GM12878 (cell line): ENCODE measurements around the gene LDLRAD4. TPM values are rescaled to one million over a fixed set of nuclear protein-coding genes. Genes with fewer than 3 reads are reported as not detected.

ENCODE experiments used
- ATAC-seq: fragments of 200-7000 bp; cut with Tn5 transposase; 3 replicates; pipeline ENCODE4 v1.9.1; 2020; ENCODE audit warnings: mild to moderate bottlenecking, moderate library complexity
- BruUV-seq: library from RNA; stranded (reverse); fragments of 400-500 nt; replicated peaks from 2 replicates; lab custom pipeline; 2021; lab: Mats Ljungman, UMichigan
- CTCF ChIA-PET: fragments of 300-600 bp; sonication (Branson Sonifier 250); formaldehyde crosslinking; extraction: SDS; loops from one replicate; lab custom pipeline; 2021; ENCODE audit warnings: inconsistent platforms; lab: Yijun Ruan, JAX
- POLR2A ChIA-PET: fragments of 350-600 bp; formaldehyde crosslinking; extraction: SDS; loops from one replicate; lab custom pipeline; 2021; ENCODE audit warnings: inconsistent platforms; lab: Charles Lee
- RAD21 ChIA-PET: fragments of 300-600 bp; sonication (Branson Sonifier 250); formaldehyde crosslinking; loops from one replicate; lab custom pipeline; 2023; ENCODE audit warnings: antibody characterized with exemption; ENCODE audit not compliant: unreplicated experiment; lab: Charles Lee
- SMC1A ChIA-PET: fragments of 300-600 bp; sonication (Branson Sonifier 250); formaldehyde crosslinking; loops from one replicate; lab custom pipeline; 2023; ENCODE audit not compliant: unreplicated experiment, uncharacterized antibody; lab: Charles Lee
- DNase-seq: peaks from one replicate; pipeline ENCODE4 v3.0.0-alpha.2; 2011; ENCODE audit warnings: low read depth, low spot score
- FAIRE-seq: peaks from 3 replicates; lab custom pipeline; 2011; peaks lifted over from hg19 to GRCh38; lab: Jason Lieb, UNC
- H2AFZ ChIP-seq: 2 replicates; pipeline ENCODE4 v1.6.0; 2011; ENCODE audit warnings: low read depth, low read length, control low read depth; ENCODE audit not compliant: control insufficient read depth
- H3K27ac ChIP-seq: 2 replicates; pipeline ENCODE4 v1.5.1; 2011; ENCODE audit warnings: control low read depth; ENCODE audit not compliant: control insufficient read depth, insufficient read depth
- H3K27me3 ChIP-seq, 2 experiments: replicated peaks in 1 of 2; 2 replicates each; pipeline versions ENCODE4 v1.6.0 to v1.6.1; 2011; ENCODE audit warnings: low read length in 1 of 2; ENCODE audit not compliant: control insufficient read depth in 2 of 2, insufficient read depth in 2 of 2
- H3K36me3 ChIP-seq, 2 experiments: 2 replicates each; pipeline ENCODE4 v1.5.1; 2011; ENCODE audit warnings: low read length in 1 of 2; ENCODE audit not compliant: control insufficient read depth in 2 of 2, insufficient read depth in 2 of 2
- H3K4me1 ChIP-seq: 2 replicates; pipeline ENCODE4 v1.6.1; 2011; ENCODE audit warnings: mild to moderate bottlenecking, low read length, moderate library complexity, mixed read lengths; ENCODE audit not compliant: control insufficient read depth, insufficient read depth
- H3K4me2 ChIP-seq: 2 replicates; pipeline ENCODE4 v1.6.0; 2011; ENCODE audit warnings: control low read depth; ENCODE audit not compliant: control insufficient read depth, insufficient read depth
- H3K4me3 ChIP-seq: fragments of 200-600 bp; sonication (generic); 2 replicates; pipeline ENCODE4 v1.5.1; 2016
- H3K79me2 ChIP-seq: 2 replicates; pipeline ENCODE4 v1.6.0; 2011; ENCODE audit warnings: low read length; ENCODE audit not compliant: control insufficient read depth, insufficient read depth
- H3K9ac ChIP-seq: 2 replicates; pipeline ENCODE4 v1.8.0; 2011; ENCODE audit warnings: low read length, control low read depth, mixed read lengths; ENCODE audit not compliant: control insufficient read depth, insufficient read depth
- H3K9me3 ChIP-seq: replicated peaks from 3 replicates; pipeline ENCODE4 v1.5.1; 2011; ENCODE audit warnings: mild to moderate bottlenecking, low read length; ENCODE audit not compliant: control insufficient read depth, insufficient read depth
- H4K20me1 ChIP-seq: 2 replicates; pipeline ENCODE4 v1.6.0; 2011; ENCODE audit not compliant: control insufficient read depth, insufficient read depth
- HDAC2 ChIP-seq: fragments of 200-600 bp; sonication (generic); IDR thresholded peaks from 2 replicates; pipeline ENCODE4 v1.6.1; 2017
- KLF5 ChIP-seq: fragments of 450-650 bp; IDR thresholded peaks from 2 replicates; pipeline ENCODE4 v1.6.1; 2014; ENCODE audit warnings: mild to moderate bottlenecking; ENCODE audit not compliant: partially characterized antibody
- LARP7 ChIP-seq: fragments of 450-650 bp; IDR thresholded peaks from 2 replicates; pipeline ENCODE4 v1.6.1; 2017; ENCODE audit warnings: mild to moderate bottlenecking
- NFYB ChIP-seq: IDR thresholded peaks from 2 replicates; pipeline ENCODE4 v1.6.1; 2011; ENCODE audit warnings: low read depth, mild to moderate bottlenecking, low read length, improper control_type of control experiment, moderate library complexity; ENCODE audit not compliant: insufficient read depth
- POLR2AphosphoS5 ChIP-seq: IDR thresholded peaks from 2 replicates; pipeline ENCODE4 v1.6.1; 2011; ENCODE audit warnings: mild to moderate bottlenecking, low read length, inconsistent platforms
- WRNIP1 ChIP-seq: IDR thresholded peaks from 2 replicates; pipeline ENCODE4 v1.6.1; 2011; ENCODE audit warnings: low read depth, low read length, improper control_type of control experiment, borderline replicate concordance
- WGBS: methylation state at CpG from one replicate; pipeline ENCODE4 v1.1.6; 2016; ENCODE audit warnings: low lambda C conversion rate; ENCODE audit not compliant: insufficient replicate concordance, insufficient coverage; ENCODE audit errors: missing lambda C conversion rate; 5-methylcytosine and 5-hydroxymethylcytosine counted together
- in situ Hi-C: fragments of 300-500 bp; cut with MboI; formaldehyde crosslinking; loops from 9 replicates; pipeline ENCODE4 v1.14.3; 2018; ENCODE audit warnings: mixed read lengths
- intact Hi-C: fragments of 100-400 bp; cut with micrococcal nuclease; formaldehyde crosslinking; loops from one replicate; pipeline ENCODE4 v1.14.2; 2022; ENCODE audit not compliant: unreplicated experiment
- polyA plus RNA-seq, 11 experiments: library from polyadenylated mRNA; depleted of rRNA in 4 of 11; unstranded in 6 of 11; stranded (reverse) in 5 of 11; fragments of >200 nt; fragmentation: Nextera tagmentation in 4 of 11; fragmentation: Illumina TruSeq in 1 of 11; extraction: Ambion mirVana in 4 of 11; extraction: Trizol in 1 of 11; gene quantifications; 1 replicate in 1 of 11; 2 replicates in 10 of 11; pipeline versions ENCODE4 v1.2.1 to v1.2.3, GENCODE V29; 2011 to 2016; ENCODE audit warnings: inconsistent platforms in 2 of 11, missing spikeins in 2 of 11, low read depth in 1 of 11
- total RNA-seq, 4 experiments: library from RNA; depleted of rRNA in 3 of 4; stranded (reverse); fragments of >200 nt in 3 of 4; fragmentation: Illumina TruSeq in 1 of 4; extraction: Trizol in 1 of 4; gene quantifications; 2 replicates each; pipeline versions ENCODE4 v1.2.1 to v1.2.3, GENCODE V29; 2013 to 2021
- TF ChIP-seq, protein P1 (sequence below): IDR thresholded peaks from 2 replicates; pipeline ENCODE4 v1.6.1; 2012; ENCODE audit warnings: low read depth, low read length, improper control_type of control experiment

Gene LDLRAD4
- total and polyA plus RNA-seq, 10 of the 15 experiments (the other 5 are each of a cell fraction or from before 2014, with no cell fraction given) = 2.7 to 16.8 (median 11.2) TPM

DNA sequence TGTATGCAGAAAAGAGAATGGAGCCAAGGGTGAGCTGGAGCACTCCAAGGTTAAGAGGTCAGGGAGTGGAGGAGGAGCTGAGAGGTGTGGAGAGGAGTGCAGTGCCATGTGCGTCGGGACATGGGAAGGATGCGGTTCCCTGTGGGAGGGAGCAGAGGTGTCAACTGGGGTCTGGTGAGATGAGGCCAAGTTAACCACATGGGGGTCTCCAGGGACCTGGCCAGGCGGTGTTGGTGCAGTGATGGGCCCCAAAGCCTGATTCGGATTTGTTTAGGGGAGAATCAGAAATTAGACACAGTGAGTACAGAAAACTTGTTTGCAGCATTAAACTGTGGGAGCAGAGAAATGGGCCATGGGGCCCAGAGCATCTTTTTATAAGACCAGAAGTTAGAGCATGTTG is 210.5 kb downstream of the LDLRAD4 start:
- Histone ChIP-seq H3K27ac (no peak overlapping the region), H4K20me1 (no peaks in the 10 kb centered on the region), H3K79me2 (no peaks in the 10 kb centered on the region), H3K9me3 (no peaks in the 10 kb centered on the region), H3K27me3 (peaks cover 0 to 2% of the 10 kb centered on the region in 2 experiments; a peak in 3 of 4 replicates), H3K9ac (no peak overlapping the region), H3K4me1 (no peaks in the 10 kb centered on the region), H3K4me2 (no peak overlapping the region), H3K36me3 (no peaks in the 10 kb centered on the region), H2AFZ (no peak overlapping the region), H3K4me3 (no peak overlapping the region)
- no peak for FAIRE-seq
- ChIA-PET SMC1A (interaction anchor here (0.7 kb wide), 1 partner anchor 9 kb away, joined by 3 read pairs; no protein-coding TSS in a partner anchor), CTCF (no interaction called here), RAD21 (no interaction called here), POLR2A (no interaction called here)
- in situ Hi-C loops = no loop called here
- TF ChIP-seq KLF5 (no peak), NFYB (no peak), LARP7 (no peak), HDAC2 (no peak), WRNIP1 (no peak), POLR2AphosphoS5 (no peak)
- TF ChIP-seq, protein P1, sequence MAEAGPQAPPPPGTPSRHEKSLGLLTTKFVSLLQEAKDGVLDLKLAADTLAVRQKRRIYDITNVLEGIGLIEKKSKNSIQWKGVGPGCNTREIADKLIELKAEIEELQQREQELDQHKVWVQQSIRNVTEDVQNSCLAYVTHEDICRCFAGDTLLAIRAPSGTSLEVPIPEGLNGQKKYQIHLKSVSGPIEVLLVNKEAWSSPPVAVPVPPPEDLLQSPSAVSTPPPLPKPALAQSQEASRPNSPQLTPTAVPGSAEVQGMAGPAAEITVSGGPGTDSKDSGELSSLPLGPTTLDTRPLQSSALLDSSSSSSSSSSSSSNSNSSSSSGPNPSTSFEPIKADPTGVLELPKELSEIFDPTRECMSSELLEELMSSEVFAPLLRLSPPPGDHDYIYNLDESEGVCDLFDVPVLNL = no peak
- no peak for ATAC-seq
- no peak for DNase-seq
- no TSS peak for BruUV-seq
- 31% methylated on average over 5 of the region's 5 CpGs for WGBS
- intact Hi-C loops = no loop called here
